Endothelial cell of umbilical vein (primary cell): ENCODE results near the gene ZNF470.
A peak's percentile ranks its signal among the peaks of the same experiment; 100 is the strongest.

Experiments
- CTCF ChIP-seq, 2 donors: IDR thresholded peaks; 1 replicate in 1 of 2; 2 replicates in 1 of 2; pipeline ENCODE4 v1.5.1; 2011; ENCODE audit warnings: low read length in 2 of 2, mild to moderate bottlenecking in 2 of 2, moderate library complexity in 2 of 2, control low read depth in 1 of 2, inconsistent platforms in 1 of 2, low read depth in 1 of 2; ENCODE audit not compliant: insufficient read depth in 1 of 2; ENCODE audit errors: extremely low read depth in 1 of 2
- EZH2 ChIP-seq: IDR thresholded peaks from 2 replicates; pipeline ENCODE4 v1.6.1; 2012; ENCODE audit warnings: borderline replicate concordance, low read depth, mild to moderate bottlenecking, moderate library complexity, low read length, inconsistent platforms; ENCODE audit not compliant: severe bottlenecking
- FOS ChIP-seq: IDR thresholded peaks from 2 replicates; pipeline ENCODE4 v1.6.1; 2011; ENCODE audit warnings: mild to moderate bottlenecking, low read length, moderate library complexity, borderline replicate concordance; ENCODE audit not compliant: insufficient read depth
- JUN ChIP-seq: IDR thresholded peaks from 2 replicates; pipeline ENCODE4 v1.6.1; 2011; ENCODE audit warnings: borderline replicate concordance, low read depth; ENCODE audit not compliant: insufficient read length, insufficient read depth
- MAX ChIP-seq: IDR thresholded peaks from 2 replicates; pipeline ENCODE4 v1.6.1; 2011; ENCODE audit not compliant: insufficient read depth, insufficient read length
- POLR2A ChIP-seq: IDR thresholded peaks from 2 replicates; pipeline ENCODE4 v1.6.1; 2012; ENCODE audit warnings: low read depth, mild to moderate bottlenecking, control low read depth, low read length
- POLR2AphosphoS5 ChIP-seq: IDR thresholded peaks from 2 replicates; pipeline ENCODE4 v1.6.1; 2012; ENCODE audit warnings: low read depth, mild to moderate bottlenecking, control low read depth, low read length, moderate library complexity; ENCODE audit not compliant: insufficient read depth

- TF ChIP-seq POLR2AphosphoS5: no peak
- TF ChIP-seq CTCF (IDR thresholded peaks at IDR 0.05; ENCODE audit: extremely low read depth in 1 of 2, insufficient read depth in 1 of 2, low read depth in 1 of 2, low read length in 2 of 2): peak; percentile 2 to 13
- no peak for TF ChIP-seq FOS
- no peak for TF ChIP-seq EZH2
- TF ChIP-seq POLR2A: no peak
- TF ChIP-seq MAX: no peak
- no peak for TF ChIP-seq JUN
Measured at GRCh38 chr19:56547535-56547934, 19.7 kb upstream of the ZNF470 start.
